ENCODE results near the gene HS3ST1. TPM values are rescaled to one million over a fixed set of nuclear protein-coding genes. Genes with fewer than 3 reads are reported as not detected.

HS3ST1 gene
- total RNA-seq, 4 donors from 2014 or later, result 3.1 to 12.5 (median 5.4) TPM

GRCh38 chr4:11471046-11471441 is 42.4 kb upstream of the HS3ST1 start:
- Histone ChIP-seq H3K27ac (replicated peaks in 1 of 4) (no peak overlapping the region), H3K27me3 (no peaks in the 10 kb centered on the region), H3K4me3 (no peak overlapping the region), H3K36me3 (no peaks in the 10 kb centered on the region), H3K4me1 (no peaks in the 10 kb centered on the region), H3K9me3 (no peaks in the 10 kb centered on the region)
- WGBS, result 89% methylated on average over 3 of the region's 3 CpGs
- intact Hi-C loops (cut with DNase I), result no loop called here
- no peak for DNase-seq (ENCODE audit: extremely low spot score)
- no peak for TF ChIP-seq EP300 (IDR thresholded peaks at IDR 0.05)
- no peak for TF ChIP-seq POLR2A (IDR thresholded peaks at IDR 0.05; ENCODE audit: low read depth)
- TF ChIP-seq CTCF (IDR thresholded peaks at IDR 0.05), result no peak
- TF ChIP-seq POLR2AphosphoS5 (IDR thresholded peaks at IDR 0.05), result no peak

GRCh38 chr4:11470438-11471045 is 41.8 kb upstream of the HS3ST1 start:
- no peaks in the 10 kb centered on the region for H3K27me3 ChIP-seq
- no peak for TF ChIP-seq EP300 (IDR thresholded peaks at IDR 0.05)
- no peak for TF ChIP-seq POLR2AphosphoS5 (IDR thresholded peaks at IDR 0.05)
- no peak for TF ChIP-seq CTCF (IDR thresholded peaks at IDR 0.05)
- no peak overlapping the region for H3K4me3 ChIP-seq
- H3K9me3 ChIP-seq, result no peaks in the 10 kb centered on the region
- intact Hi-C loops (cut with DNase I), result no loop called here
- H3K4me1 ChIP-seq, result no peaks in the 10 kb centered on the region
- no peaks in the 10 kb centered on the region for H3K36me3 ChIP-seq
- 56% methylated on average over 4 of the region's 4 CpGs for WGBS
- no peak overlapping the region for H3K27ac ChIP-seq (replicated peaks in 1 of 4)
- no peak for DNase-seq (ENCODE audit: extremely low spot score)

- WGBS, result 75% methylated on average over 8 of the region's 8 CpGs
- Histone ChIP-seq H3K36me3 (no peaks in the 10 kb centered on the region), H3K9me3 (no peaks in the 10 kb centered on the region), H3K27me3 (no peaks in the 10 kb centered on the region), H3K4me3 (no peak overlapping the region), H3K4me1 (no peaks in the 10 kb centered on the region), H3K27ac (replicated peaks in 1 of 4) (no peak overlapping the region)
- TF ChIP-seq CTCF (IDR thresholded peaks at IDR 0.05), result no peak
- TF ChIP-seq POLR2AphosphoS5 (IDR thresholded peaks at IDR 0.05), result no peak
- TF ChIP-seq EP300 (IDR thresholded peaks at IDR 0.05), result no peak
- TF ChIP-seq POLR2A (IDR thresholded peaks at IDR 0.05; ENCODE audit: low read depth), result no peak
- no peak for DNase-seq (ENCODE audit: extremely low spot score)
- intact Hi-C loops (cut with DNase I), result no loop called here
These were observed 41.1 kb upstream of the HS3ST1 start for GRCh38 chr4:11469650-11470437.

- intact Hi-C loops (cut with DNase I), result no loop called here
- H3K27ac ChIP-seq (replicated peaks in 1 of 4), result no peak overlapping the region
- no peaks in the 10 kb centered on the region for H3K36me3 ChIP-seq
- H3K9me3 ChIP-seq, result no peaks in the 10 kb centered on the region
- no peaks in the 10 kb centered on the region for H3K27me3 ChIP-seq
- no peak for DNase-seq (ENCODE audit: extremely low spot score)
- TF ChIP-seq POLR2A (IDR thresholded peaks at IDR 0.05; ENCODE audit: low read depth) (no peak), POLR2AphosphoS5 (IDR thresholded peaks at IDR 0.05) (no peak), CTCF (IDR thresholded peaks at IDR 0.05) (no peak), EP300 (IDR thresholded peaks at IDR 0.05) (no peak)
- H3K4me3 ChIP-seq, result no peak overlapping the region
- 93% methylated on average over 4 of the region's 4 CpGs for WGBS
- no peaks in the 10 kb centered on the region for H3K4me1 ChIP-seq
These were observed 40.2 kb upstream of the HS3ST1 start for GRCh38 chr4:11468901-11469300.

Data from esophagus muscularis mucosa (tissue), 4 donors.